ENCODE data around the gene KDM4E. TPM values are rescaled to one million over a fixed set of nuclear protein-coding genes. Genes with fewer than 3 reads are reported as not detected.
"Not testable (repeated sequence)": the region's sequence is repeated elsewhere in the genome, so short reads cannot be mapped to it uniquely, and the experiment has no call there.

KDM4E gene
- total RNA-seq, 1 donor = not detected

GRCh38 chr11:95033051-95033450, 8.0 kb downstream of the KDM4E start:
- no peak for DNase-seq (ENCODE audit: low read depth)
- H3K4me3 ChIP-seq (ENCODE audit: low read depth, low read length) = no peak overlapping the region
- TF ChIP-seq CTCF (IDR thresholded peaks at IDR 0.05; ENCODE audit: insufficient read depth, low read depth, low read length) = no peak

- DNase-seq (ENCODE audit: low read depth) = no peak
- H3K4me3 ChIP-seq (ENCODE audit: low read depth, low read length) = no peak overlapping the region
- no peak for TF ChIP-seq CTCF (IDR thresholded peaks at IDR 0.05; ENCODE audit: insufficient read depth, low read depth, low read length)
Observed at GRCh38 chr11:95035316-95035715, 10.3 kb downstream of the KDM4E start.

DNA sequence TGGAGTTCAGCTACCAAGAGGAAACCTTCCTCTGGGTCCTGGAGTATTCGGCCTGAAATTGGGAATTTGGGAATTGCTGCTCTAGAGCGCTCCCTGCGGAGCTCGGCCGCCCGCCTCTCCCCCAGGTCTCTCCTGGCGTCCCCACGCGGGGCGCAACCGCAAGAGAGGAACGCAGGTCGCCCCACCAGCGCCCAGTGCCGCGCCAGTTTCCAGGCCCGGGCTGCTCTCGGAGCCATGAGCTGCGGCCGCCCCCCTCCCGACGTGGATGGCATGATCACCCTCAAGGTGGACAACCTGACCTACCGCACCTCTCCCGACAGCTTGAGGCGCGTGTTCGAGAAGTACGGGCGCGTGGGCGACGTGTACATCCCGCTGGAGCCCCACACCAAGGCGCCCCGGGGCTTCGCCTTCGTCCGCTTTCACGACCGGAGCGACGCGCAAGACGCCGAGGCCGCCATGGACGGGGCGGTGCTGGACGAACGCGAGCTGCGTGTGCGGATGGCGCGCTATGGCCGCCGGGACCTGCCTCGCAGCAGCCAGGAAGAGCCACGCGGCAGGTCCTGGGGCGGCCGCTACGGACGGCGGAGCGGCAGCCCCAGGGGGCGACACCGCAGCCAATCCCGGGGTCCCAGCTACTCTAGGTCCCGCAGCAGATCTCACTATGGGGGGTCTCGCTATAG, 12.4 kb downstream of the KDM4E start:
- DNase-seq (ENCODE audit: low read depth) = not testable (repeated sequence)

DNA sequence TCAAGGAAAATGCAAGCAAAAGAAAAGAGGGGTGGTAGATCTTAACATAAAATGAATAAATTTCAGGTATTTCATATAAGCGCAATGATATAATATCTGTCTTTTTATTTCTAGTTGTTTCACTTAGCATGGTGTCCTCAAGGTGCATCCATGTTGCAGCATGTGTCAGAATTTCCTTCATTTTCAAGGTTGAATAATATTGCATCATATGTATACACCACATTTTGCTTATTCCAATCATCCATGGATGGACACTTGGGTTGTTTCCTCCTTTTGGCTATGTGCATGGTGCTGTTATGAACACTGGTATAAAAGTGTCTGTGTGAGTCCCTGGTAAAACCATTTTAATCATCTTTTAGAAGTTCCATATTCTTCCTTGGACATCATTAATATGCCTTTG, 17.2 kb downstream of the KDM4E start:
- no peak for TF ChIP-seq CTCF (IDR thresholded peaks at IDR 0.05; ENCODE audit: insufficient read depth, low read depth, low read length)
- no peak overlapping the region for H3K4me3 ChIP-seq (ENCODE audit: low read depth, low read length)
- DNase-seq (ENCODE audit: low read depth) = no peak

More for the DNA sequence above, 12.4 kb downstream of the KDM4E start:
- H3K4me3 ChIP-seq (ENCODE audit: low read depth, low read length) = peak overlapping the region; percentile 48

DNA sequence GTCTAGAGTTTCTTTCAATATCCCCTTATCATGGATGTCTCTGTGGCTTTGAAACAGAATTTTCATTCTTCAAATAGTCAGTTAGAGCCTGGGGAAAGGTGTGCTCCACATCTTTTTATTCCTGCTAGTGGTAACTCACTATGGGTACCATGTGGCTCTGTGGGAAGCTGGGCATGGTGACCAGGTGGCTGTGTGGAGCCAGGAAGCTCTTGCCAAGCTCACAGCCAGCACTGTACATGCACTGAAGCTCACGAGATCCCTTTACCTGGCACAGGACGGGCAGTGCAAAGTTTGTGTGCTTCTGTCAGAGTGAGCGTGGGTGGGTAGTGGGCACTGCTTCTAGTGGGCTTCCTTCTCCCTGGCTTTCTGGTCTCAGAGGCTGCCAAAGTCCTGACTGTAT, 17.8 kb downstream of the KDM4E start:
- no peak for TF ChIP-seq CTCF (IDR thresholded peaks at IDR 0.05; ENCODE audit: insufficient read depth, low read depth, low read length)
- H3K4me3 ChIP-seq (ENCODE audit: low read depth, low read length) = no peak overlapping the region
- DNase-seq (ENCODE audit: low read depth) = no peak

DNA sequence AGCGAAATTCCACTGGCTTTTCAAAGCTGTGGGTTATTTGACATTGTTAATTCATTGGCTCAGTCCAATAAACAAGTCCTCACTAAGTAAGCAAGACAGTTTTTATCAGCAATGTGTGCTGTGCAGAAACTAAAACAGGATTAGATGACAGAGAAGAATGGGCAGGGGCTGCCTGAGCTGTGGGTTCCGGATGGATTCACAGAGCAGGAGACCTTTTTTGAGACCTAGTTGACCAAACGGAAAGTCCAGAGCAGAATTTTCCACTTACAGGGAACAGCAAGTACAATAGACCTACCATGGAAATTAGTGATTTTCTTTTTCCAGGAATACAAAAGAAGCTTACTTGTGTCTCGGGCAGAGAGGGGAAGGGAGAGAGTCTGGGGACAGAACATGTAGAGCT, 19.0 kb downstream of the KDM4E start:
- no peak for TF ChIP-seq CTCF (IDR thresholded peaks at IDR 0.05; ENCODE audit: insufficient read depth, low read depth, low read length)
- H3K4me3 ChIP-seq (ENCODE audit: low read depth, low read length) = no peak overlapping the region
- DNase-seq (ENCODE audit: low read depth) = peak; percentile 51

DNA sequence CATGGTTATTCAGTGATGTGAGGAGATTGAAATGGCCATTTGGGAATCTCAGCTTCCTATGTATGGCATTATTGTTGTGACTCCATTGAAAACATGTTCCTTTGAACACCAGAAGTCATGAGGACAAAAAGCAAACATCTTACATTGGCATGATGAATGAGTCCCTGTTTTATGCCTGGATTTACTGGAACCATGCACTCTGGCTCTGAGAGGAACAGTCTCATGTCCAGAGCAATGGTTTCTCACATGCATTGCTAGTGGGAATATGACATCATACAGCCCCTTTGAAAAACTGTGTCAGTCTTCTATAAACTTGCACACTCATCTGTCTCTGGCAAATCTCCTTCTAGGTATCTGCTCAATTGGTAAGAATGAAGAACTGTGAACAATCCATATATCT, 20.8 kb downstream of the KDM4E start:
- H3K4me3 ChIP-seq (ENCODE audit: low read depth, low read length) = no peak overlapping the region
- no peak for TF ChIP-seq CTCF (IDR thresholded peaks at IDR 0.05; ENCODE audit: insufficient read depth, low read depth, low read length)

GRCh38 chr11:95049122-95049521, 24.1 kb downstream of the KDM4E start, which contains the start of gene KDM4F:
Gene KDM4F, plus strand, starts transcription at chr11:95049422.
- not testable (repeated sequence) for DNase-seq (ENCODE audit: low read depth); H3K4me3 ChIP-seq (ENCODE audit: low read depth, low read length)

More for the DNA sequence above, 20.8 kb downstream of the KDM4E start:
- DNase-seq (ENCODE audit: low read depth) = no peak

Measured in fibroblast of villous mesenchyme (primary cell).